H1 (cell line): ENCODE results near the gene OTOF. TPM values are rescaled to one million over a fixed set of nuclear protein-coding genes. Genes with fewer than 3 reads are reported as not detected.

Source experiments
- CHD7 ChIP-seq: fragments of 300-600 bp; sonication (generic); IDR thresholded peaks from 2 replicates; pipeline ENCODE4 v1.7.1; 2012; ENCODE audit warnings: low read length, moderate library complexity, mild to moderate bottlenecking, inconsistent platforms; ENCODE audit not compliant: insufficient replicate concordance
- polyA plus RNA-seq, 7 experiments: library from polyadenylated mRNA; depleted of rRNA in 3 of 7; stranded (reverse) in 5 of 7; unstranded in 2 of 7; fragments of >200 nt in 5 of 7; fragments of 200-250 nt in 2 of 7; gene quantifications; 1 replicate in 5 of 7; 2 replicates in 1 of 7; 4 replicates in 1 of 7; pipeline versions ENCODE4 v1.2.1 to v1.2.3, GENCODE V29; 2011 to 2013; ENCODE audit warnings: missing spikeins in 2 of 7, mixed read lengths in 2 of 7
- total RNA-seq: library from RNA; stranded (reverse); fragmentation: NEBNext Ultra II Directional; extraction: Animal tissue kit (Norgen Biotek cat#: 25700); gene quantifications from 2 replicates; pipeline ENCODE4 v1.2.1, GENCODE V29; 2021

Gene OTOF
- total and polyA plus RNA-seq, 2 of the 8 experiments (the other 6 are each of a cell fraction or from before 2014, with no cell fraction given): 0.06 TPM; not detected in 1

DNA sequence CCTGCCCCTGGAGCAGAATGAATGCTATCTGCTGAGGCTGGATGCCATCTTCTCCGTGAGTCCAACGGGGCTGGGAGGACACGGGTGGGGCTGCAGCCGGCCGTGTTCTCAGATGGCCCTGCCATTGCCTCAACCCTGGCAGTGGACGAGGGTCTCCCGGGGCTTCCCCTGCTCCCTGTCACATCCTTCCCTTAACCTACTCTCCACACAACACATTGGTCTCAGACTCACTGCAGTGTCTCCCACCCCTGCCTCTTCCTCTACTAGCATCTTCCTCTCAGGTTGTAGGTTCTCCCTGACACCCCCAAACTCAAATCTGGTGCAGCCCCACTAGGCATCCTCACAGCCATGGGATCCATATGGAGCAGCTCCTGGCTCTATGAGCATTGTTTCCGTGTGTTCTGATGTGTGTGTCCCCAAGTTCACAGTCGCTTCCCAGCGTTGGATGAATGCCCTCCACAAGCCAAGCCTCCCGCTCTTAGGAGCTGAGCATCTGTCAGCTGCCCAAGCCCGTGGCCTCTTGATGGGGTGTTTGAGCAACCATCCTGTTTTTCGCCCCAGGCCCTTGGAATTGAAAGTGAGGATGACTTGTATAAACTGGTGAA is 27.8 kb downstream of the OTOF start (continued):
- no peak for TF ChIP-seq CHD7
